Activated B cell treated with CpG ODN at 0.5 μM for 24 hours (primary cell): Measurements from ENCODE around the gene CCDC40. TPM values are rescaled to one million over a fixed set of nuclear protein-coding genes. Genes with fewer than 3 reads are reported as not detected.

ENCODE experiments used
- ATAC-seq: fragments of 200-7000 bp; cut with Tn5 transposase; one replicate; pipeline ENCODE4 v1.10.0; 2021; ENCODE audit warnings: low read depth, mild to moderate bottlenecking, moderate library complexity
- CTCF ChIA-PET: fragments of 350-600 bp; sonication (Branson Sonifier 250); formaldehyde crosslinking; loops from one replicate; lab custom pipeline; 2021; ENCODE audit warnings: antibody characterized with exemption; lab: Charles Lee
- POLR2A ChIA-PET: fragments of 350-600 bp; sonication (Branson Sonifier 250); formaldehyde crosslinking; loops from one replicate; lab custom pipeline; 2021; ENCODE audit warnings: antibody characterized with exemption; lab: Charles Lee
- DNase-seq: peaks from one replicate; pipeline ENCODE4 v3.0.0; 2022
- H3K27ac Mint-ChIP-seq: one replicate; pipeline ENCODE4 v1.8.0; 2020; ENCODE audit warnings: mixed read lengths
- H3K27me3 Mint-ChIP-seq: one replicate; pipeline ENCODE4 v1.8.0; 2021; ENCODE audit warnings: mixed read lengths
- H3K36me3 Mint-ChIP-seq: one replicate; pipeline ENCODE4 v1.8.0; 2021; ENCODE audit warnings: low read depth, mixed read lengths
- H3K4me1 Mint-ChIP-seq: one replicate; pipeline ENCODE4 v1.8.0; 2021; ENCODE audit warnings: mixed read lengths
- H3K4me3 Mint-ChIP-seq: one replicate; pipeline ENCODE4 v1.8.0; 2020; ENCODE audit warnings: mild to moderate bottlenecking, mixed read lengths
- H3K9me3 Mint-ChIP-seq: one replicate; pipeline ENCODE4 v1.8.0; 2020; ENCODE audit warnings: mixed read lengths
- CTCF ChIP-seq: fragments of 200-600 bp; IDR thresholded peaks from one replicate; pipeline ENCODE4 v1.8.0; 2022; ENCODE audit warnings: antibody characterized with exemption, mild to moderate bottlenecking
- intact Hi-C: fragments of 100-400 bp; cut with micrococcal nuclease; formaldehyde crosslinking; loops from one replicate; pipeline ENCODE4 v1.15.1; 2024
- total RNA-seq: library from RNA; stranded (reverse); gene quantifications from 2 replicates; pipeline ENCODE4 v1.2.3, GENCODE V29; 2022

Gene CCDC40
- total RNA-seq, 1 donor from 2014 or later: 0.55 TPM

GRCh38 chr17:80011989-80012555 is 24.4 kb upstream of the CCDC40 start:
- H3K9me3 Mint-ChIP-seq: peaks cover 3% of the 10 kb centered on the region
- intact Hi-C loops: no loop called here
- CTCF ChIA-PET: no interaction called here

DNA sequence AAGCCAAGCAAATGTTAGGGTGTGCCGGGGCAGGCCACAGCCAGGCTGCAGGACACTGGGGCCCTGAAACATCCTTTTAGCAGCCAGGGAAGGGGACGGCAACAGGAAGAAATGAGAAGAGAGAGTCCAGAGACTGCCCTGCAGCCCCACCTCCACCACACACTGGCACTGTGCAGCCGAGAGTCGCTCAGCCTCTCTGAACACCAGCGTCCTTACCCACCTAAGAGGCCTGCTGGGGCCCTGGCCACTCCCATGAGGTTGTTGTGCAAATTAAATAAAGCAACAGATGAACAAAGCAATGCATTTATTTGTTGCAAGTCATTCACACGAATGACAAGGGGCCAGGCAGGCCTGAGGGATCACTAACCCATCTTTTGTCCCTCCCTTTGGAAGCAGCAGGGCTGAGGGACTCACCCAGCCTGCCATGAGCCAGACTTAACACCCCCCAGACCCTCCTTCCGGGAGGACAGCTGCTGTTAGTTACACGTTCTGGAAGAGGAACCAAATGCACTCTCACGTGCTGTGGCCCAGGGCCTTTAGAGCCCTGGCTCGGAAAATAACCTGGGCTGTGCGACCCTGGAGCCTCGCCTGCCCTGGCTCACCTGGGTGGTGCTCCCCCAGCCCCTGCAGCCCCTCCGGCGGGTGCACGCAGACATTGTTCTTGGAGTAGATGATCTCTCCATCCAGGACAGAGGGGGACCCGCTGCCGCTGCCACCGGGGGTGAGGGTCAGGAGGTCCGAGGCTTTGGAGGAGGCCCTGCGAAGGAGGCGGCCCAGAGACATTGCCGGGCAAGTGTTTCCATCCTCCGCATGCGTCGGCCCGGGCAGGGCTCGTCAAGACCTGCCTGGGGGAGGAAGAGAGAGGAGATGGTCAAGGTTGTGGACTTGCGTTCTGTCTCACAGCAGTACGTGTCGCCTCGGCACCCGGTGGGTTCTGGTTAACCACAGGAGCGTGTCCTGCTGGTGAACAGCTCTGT is 23.4 kb upstream of the CCDC40 start:
- TF ChIP-seq CTCF: no peak
- ATAC-seq (no peak), DNase-seq (no peak)
- Mint-ChIP-seq H3K36me3 (no peaks in the 10 kb centered on the region), H3K27ac (no peak overlapping the region), H3K4me1 (no peaks in the 10 kb centered on the region), H3K27me3 (no peaks in the 10 kb centered on the region), H3K9me3 (peaks cover 3% of the 10 kb centered on the region), H3K4me3 (no peak overlapping the region)
- intact Hi-C loops: no loop called here
- POLR2A ChIA-PET: no interaction called here
- CTCF ChIA-PET: no interaction called here

More at GRCh38 chr17:80011989-80012555, 24.4 kb upstream of the CCDC40 start:
- ATAC-seq (no peak), DNase-seq (no peak)
- TF ChIP-seq CTCF: no peak
- Mint-ChIP-seq H3K4me3 (no peak overlapping the region), H3K27ac (no peak overlapping the region), H3K4me1 (no peaks in the 10 kb centered on the region), H3K36me3 (no peaks in the 10 kb centered on the region), H3K27me3 (no peaks in the 10 kb centered on the region)
- POLR2A ChIA-PET: no interaction called here

DNA sequence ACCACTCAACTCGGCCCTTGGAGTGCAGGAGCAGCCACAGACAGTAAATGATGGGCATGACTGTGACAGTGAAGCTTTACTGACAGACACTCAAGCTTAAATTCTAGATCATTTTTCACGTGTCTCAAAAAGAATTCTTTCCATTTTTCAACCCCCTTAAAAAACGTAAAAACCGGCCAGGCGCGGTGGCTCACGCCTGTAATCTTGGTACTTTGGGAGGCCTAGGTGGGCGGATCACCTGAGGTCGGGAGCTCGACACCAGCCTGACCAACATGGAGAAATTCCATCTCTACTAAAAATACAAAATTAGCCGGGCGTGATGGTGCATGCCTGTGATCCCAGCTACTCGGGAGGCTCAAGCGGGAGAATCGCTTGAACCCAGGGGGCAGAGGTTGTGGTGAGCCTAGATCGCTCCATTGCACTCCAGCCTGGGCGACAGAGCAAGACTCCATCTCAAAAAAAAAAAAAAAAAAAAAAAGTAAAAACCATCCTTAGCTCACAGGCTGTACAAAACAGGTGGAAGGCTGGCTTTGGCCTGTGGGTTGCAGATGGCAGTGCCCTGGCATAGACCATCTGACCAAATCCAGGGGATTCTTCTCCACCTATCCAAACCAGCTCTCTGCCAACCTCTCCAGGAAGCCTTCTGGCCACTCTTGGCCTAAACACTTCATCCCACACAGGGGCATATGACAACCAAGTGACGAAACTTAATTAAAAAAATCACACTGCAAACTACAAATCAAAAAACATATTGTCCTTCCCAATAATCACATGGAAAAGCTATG is 19.0 kb upstream of the CCDC40 start:
- CTCF ChIA-PET: no interaction called here
- H3K9me3 Mint-ChIP-seq: peaks cover 3% of the 10 kb centered on the region
- ATAC-seq (no peak), DNase-seq (no peak)
- no peak overlapping the region for H3K27ac Mint-ChIP-seq
- POLR2A ChIA-PET: no interaction called here
- no peaks in the 10 kb centered on the region for H3K36me3 Mint-ChIP-seq
- TF ChIP-seq CTCF: no peak
- peaks cover 4% of the 10 kb centered on the region for H3K4me1 Mint-ChIP-seq
- no peak overlapping the region for H3K4me3 Mint-ChIP-seq
- intact Hi-C loops: no loop called here
- H3K27me3 Mint-ChIP-seq: no peaks in the 10 kb centered on the region

GRCh38 chr17:80018917-80019651 is 17.4 kb upstream of the CCDC40 start:
- ChIA-PET POLR2A (no interaction called here), CTCF (no interaction called here)
- no peak overlapping the region for H3K27ac Mint-ChIP-seq
- H3K4me1 Mint-ChIP-seq: peaks cover 4% of the 10 kb centered on the region
- H3K9me3 Mint-ChIP-seq: peaks cover 3% of the 10 kb centered on the region
- ATAC-seq (no peak), DNase-seq (no peak)
- H3K27me3 Mint-ChIP-seq: no peaks in the 10 kb centered on the region
- no peak for TF ChIP-seq CTCF
- H3K4me3 Mint-ChIP-seq: no peak overlapping the region
- intact Hi-C loops: no loop called here
- no peaks in the 10 kb centered on the region for H3K36me3 Mint-ChIP-seq
